22Rv1 (cell line): ENCODE results near the gene TFPI.

Source experiments
- H3K27ac ChIP-seq: fragments of 450-650 bp; 2 replicates; pipeline ENCODE4 v1.5.1; 2017
- CTCF ChIP-seq: fragments of 450-650 bp; IDR thresholded peaks from 2 replicates; pipeline ENCODE4 v1.5.1; 2017; ENCODE audit warnings: mild to moderate bottlenecking
- ZFX ChIP-seq: fragments of 450-650 bp; IDR thresholded peaks from 2 replicates; pipeline ENCODE4 v1.6.1; 2017; ENCODE audit warnings: antibody characterized with exemption, borderline replicate concordance

The TFPI gene

GRCh38 chr2:187552828-187553681 lies 1.2 kb downstream of the TFPI start:
- H3K27ac ChIP-seq: peak overlapping the region; percentile 91
- TF ChIP-seq CTCF (no peak), ZFX (no peak)

GRCh38 chr2:187552381-187552780 lies 1.9 kb downstream of the TFPI start:
- H3K27ac ChIP-seq: peak overlapping the region; percentile 91
- no peak for TF ChIP-seq ZFX
- TF ChIP-seq CTCF: no peak

GRCh38 chr2:187550857-187551256 lies 3.4 kb downstream of the TFPI start:
- TF ChIP-seq ZFX: no peak
- no peak for TF ChIP-seq CTCF
- peak overlapping the region; percentile 91 for H3K27ac ChIP-seq

GRCh38 chr2:187549951-187550555 lies 4.2 kb downstream of the TFPI start:
- H3K27ac ChIP-seq: peak overlapping the region; percentile 91
- no peak for TF ChIP-seq CTCF
- no peak for TF ChIP-seq ZFX

- TF ChIP-seq ZFX (no peak), CTCF (no peak)
- peak overlapping the region; percentile 91 for H3K27ac ChIP-seq
Observed at GRCh38 chr2:187549193-187549592, 5.0 kb downstream of the TFPI start.

GRCh38 chr2:187548656-187549055 lies 5.6 kb downstream of the TFPI start:
- H3K27ac ChIP-seq: peak overlapping the region; percentile 91
- TF ChIP-seq ZFX (no peak), CTCF (no peak)
